ENCODE data around the gene SEMA4B.
"Not testable (repeated sequence)": the region's sequence is repeated elsewhere in the genome, so short reads cannot be mapped to it uniquely, and the experiment has no call there.

SEMA4B gene, protein sequence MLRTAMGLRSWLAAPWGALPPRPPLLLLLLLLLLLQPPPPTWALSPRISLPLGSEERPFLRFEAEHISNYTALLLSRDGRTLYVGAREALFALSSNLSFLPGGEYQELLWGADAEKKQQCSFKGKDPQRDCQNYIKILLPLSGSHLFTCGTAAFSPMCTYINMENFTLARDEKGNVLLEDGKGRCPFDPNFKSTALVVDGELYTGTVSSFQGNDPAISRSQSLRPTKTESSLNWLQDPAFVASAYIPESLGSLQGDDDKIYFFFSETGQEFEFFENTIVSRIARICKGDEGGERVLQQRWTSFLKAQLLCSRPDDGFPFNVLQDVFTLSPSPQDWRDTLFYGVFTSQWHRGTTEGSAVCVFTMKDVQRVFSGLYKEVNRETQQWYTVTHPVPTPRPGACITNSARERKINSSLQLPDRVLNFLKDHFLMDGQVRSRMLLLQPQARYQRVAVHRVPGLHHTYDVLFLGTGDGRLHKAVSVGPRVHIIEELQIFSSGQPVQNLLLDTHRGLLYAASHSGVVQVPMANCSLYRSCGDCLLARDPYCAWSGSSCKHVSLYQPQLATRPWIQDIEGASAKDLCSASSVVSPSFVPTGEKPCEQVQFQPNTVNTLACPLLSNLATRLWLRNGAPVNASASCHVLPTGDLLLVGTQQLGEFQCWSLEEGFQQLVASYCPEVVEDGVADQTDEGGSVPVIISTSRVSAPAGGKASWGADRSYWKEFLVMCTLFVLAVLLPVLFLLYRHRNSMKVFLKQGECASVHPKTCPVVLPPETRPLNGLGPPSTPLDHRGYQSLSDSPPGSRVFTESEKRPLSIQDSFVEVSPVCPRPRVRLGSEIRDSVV

DNA sequence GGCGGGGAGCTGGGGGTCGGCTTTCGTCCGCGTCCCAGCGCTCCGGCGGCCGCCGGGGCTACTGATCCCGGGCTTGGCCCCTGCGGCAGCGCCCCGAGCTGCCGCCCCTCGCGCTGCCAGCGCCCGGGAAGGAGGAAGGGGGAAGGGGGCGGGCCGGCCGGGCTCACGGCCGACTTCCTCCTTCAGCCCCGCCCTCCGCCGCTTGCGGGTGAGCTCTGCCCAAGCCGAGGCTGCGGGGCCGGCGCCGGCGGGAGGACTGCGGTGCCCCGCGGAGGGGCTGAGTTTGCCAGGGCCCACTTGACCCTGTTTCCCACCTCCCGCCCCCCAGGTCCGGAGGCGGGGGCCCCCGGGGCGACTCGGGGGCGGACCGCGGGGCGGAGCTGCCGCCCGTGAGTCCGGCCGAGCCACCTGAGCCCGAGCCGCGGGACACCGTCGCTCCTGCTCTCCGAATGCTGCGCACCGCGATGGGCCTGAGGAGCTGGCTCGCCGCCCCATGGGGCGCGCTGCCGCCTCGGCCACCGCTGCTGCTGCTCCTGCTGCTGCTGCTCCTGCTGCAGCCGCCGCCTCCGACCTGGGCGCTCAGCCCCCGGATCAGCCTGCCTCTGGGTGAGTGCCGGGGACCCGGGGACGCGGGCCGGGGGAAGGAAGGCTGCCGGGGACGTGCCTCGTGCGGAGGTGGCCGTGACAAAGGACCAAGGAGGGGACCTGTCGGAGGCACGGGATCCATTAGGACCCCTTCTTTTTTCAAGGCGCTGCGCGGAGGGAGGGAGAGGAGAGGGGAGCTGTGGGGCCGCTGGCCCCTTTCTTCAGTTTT, at the start of gene SEMA4B:
Gene SEMA4B (plus strand): TSS at position 201 of the 814 bp plus-strand sequence. CDS start 249 bp downstream, at position 450.
- DNase-seq (ENCODE audit: low read depth): peak; percentile 38

DNA sequence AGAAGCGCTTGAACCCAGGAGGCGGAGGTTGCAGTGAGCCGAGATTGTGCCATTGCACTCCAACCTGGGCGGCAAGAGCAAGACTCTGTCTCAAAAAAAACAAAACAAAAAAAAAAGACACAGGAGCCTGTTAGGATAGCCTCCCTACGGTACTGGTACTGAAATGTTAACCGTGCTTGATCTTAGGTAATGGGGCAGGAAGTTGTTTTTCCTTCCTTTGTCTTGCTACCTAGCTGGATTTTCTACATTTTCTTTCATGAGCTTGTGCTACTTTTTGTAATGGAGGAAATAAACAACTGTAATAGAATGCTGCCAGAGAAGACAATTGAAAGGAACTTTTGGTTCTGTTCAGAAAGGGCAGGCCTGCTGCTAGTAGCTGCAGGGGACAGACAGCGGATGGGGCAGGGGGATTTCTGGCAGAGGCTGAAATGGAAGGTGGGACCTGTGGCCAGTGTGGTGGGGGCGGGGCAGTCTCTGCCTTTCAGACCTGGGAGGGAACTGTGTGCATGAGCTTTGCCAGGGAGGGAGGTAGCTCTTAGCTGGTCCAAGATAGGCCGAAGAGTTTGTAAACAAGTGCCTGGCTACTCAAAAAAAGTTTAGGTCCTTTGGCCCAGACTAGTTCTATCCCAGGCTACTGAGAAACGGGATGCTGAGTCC, 49.0 kb upstream of the SEMA4B start:
- no peak for DNase-seq (ENCODE audit: low read depth)

DNA sequence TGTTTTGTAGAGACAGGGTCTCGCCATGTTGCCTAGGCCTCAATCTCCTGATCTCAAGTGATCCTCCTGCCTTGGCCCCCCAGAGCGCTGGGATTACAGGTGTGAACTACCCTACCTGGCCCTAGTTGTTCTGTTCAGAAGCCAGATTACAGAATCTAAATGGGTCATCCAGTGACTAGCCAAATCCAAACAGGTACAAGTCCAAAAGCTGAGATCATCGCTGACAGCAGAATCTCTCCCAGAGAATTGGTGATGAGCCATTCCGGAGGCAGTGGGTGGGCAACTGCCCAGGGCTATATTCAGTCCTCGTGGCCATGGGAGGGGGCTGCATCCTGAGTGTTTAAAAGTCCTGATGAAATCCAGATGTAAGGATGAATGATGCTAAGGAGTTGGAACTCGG, 47.5 kb upstream of the SEMA4B start:
- DNase-seq (ENCODE audit: low read depth): no peak

DNA sequence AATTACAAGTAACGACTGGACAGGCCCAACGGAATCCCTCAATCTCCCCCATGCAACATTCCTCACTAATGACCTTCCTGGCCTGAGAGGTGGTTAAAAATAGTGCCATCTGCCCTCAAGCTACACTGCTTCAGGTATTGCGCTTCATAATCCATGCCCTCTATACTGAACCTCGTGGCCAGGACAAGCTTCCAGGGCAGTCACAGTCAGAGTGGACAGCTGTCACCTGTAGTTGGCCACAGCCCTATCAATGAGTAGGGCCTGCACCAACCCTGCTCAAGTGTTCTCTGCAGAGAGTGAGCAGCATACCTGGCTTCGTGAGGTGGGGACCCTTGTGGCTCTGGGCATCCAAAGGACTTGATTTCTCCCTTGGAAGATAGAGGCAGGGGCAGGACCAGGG, 46.9 kb upstream of the SEMA4B start:
- no peak for DNase-seq (ENCODE audit: low read depth)

DNA sequence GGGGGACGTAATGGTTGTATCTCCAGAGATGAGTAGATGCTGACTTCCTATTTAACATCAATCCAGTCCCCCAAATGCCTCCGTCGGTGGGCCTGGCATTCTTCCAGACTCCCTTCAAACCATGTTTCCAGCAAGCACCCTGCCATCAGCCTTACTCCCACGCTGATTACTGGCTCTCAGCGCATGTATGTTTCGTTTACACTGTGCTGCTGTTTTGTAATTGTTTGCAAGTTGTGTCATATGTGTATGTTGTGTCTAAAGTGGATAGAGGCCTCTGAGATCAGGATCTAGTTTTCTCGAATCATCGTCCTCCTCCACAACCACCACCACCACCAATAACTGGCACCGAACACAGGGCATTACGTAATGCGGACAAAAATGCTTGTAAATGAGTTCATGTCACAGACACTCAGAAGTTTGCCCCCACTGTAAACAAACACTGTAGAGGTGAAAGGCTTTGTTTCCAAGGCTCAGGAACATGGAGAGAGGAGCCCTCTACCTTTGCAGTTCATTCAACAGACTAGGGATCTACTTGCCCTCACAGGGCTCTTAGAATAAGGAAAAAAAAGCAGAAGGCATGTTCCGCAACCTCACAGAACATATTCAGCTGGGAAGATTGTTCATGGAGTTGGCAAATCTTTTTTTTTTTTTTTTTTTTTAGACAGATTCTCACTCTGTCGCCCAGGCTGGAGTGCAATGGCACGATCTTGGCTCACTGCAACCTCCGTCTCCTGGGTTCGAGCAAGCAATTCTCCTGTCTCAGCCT, 46.1 kb upstream of the SEMA4B start:
- no peak for DNase-seq (ENCODE audit: low read depth)

DNA sequence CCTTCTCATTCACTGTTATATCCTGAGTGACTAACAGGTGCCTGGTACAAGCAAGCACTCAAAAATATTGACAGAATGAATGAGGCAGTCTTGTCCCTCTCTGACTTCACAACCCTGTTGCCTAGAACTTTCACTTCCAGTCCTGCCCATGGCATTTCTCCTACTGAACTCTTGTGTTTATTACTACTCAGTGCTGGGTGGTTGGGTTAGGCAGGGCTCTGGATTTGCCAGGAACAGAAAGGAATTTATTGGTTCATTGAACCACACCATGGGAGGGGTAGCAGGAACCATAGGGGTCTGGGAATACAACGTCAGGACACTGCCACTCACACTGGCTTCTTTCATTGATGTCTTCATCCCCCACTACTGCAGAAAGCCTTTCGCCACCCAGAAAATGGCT, 41.9 kb upstream of the SEMA4B start:
- no peak for DNase-seq (ENCODE audit: low read depth)

DNA sequence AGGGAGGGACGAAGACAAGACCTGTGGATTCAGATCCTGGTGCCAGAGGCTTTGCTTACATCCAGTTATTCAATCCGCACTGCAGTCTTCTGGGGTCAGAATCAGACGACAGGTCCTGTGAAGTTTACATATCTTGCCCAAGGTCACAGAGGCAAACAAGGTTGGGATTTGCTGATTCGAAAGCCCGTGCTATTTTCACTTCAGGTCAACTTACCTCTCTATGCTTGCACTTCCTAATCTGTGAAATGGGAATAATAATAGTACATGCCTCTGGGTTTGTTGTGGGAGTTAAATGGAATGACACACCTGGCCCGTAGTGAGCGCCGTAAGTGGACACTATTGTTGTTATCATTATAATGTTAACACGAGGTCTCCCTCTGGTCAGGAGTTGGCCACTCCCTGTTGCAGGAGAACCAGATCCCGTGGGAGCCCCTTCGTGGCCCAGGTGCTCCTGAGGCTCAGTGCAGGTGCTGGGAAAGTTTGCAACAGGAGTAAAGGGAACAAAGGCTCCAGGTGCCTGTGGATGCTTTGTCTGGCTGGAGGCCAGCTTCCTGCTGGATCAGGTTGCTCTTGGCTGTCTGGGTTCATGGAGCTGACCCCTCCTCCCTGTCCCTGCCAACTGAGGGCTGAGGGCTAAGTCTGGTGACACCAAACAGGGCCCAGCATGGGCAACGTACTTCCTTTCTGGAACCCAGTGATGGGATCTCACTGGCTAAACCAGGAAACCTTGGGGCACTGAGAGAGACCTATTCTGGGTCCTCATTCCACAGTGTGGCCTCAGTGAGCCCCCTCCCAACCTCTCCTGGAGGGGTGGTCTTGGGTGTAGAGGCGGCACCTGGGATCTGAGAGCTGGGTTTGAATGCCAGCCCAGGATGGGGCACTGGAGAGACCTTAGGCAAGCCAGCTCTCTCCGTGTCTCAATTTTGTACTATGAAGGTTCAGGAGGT, 40.1 kb upstream of the SEMA4B start:
- DNase-seq (ENCODE audit: low read depth): no peak

DNA sequence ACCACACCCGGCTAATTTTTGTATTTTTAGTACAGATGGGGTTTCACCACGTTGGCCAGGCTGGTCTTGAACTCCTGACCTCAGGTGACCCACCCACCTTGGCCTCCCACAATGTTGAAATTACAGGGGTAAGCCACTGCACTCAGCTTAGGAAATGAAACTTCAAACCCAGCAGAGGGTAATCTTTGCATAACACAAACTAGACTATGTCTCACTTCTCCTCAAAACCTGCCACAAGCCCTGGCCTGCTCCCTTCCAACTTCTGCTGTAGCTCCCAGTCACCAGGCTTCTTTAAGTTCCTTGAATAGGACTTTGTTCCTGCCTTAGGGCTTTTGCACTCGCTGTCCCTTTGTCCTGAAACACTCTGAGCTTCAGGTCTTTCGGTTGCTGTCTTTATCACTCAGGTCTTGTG, 39.2 kb upstream of the SEMA4B start:
- no peak for DNase-seq (ENCODE audit: low read depth)

DNA sequence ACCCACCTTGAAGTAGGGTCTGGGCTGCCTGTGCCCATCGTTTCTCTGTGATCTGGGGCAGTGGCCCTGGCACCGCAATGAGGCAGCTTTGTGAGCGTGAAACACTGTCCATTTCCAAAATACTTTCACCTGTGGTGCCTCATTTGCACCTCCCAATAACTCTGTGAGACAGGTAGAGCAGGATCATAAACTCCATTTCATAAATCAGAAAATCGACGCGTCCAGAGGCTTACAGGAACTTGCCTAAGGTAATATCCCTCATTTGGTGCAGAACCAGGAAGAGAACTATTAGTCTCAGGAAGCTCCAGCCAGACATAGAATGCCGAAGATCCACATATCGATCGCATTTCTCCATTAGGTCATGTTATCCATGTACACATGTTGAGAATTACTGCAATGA, 38.2 kb upstream of the SEMA4B start:
- no peak for DNase-seq (ENCODE audit: low read depth)

DNA sequence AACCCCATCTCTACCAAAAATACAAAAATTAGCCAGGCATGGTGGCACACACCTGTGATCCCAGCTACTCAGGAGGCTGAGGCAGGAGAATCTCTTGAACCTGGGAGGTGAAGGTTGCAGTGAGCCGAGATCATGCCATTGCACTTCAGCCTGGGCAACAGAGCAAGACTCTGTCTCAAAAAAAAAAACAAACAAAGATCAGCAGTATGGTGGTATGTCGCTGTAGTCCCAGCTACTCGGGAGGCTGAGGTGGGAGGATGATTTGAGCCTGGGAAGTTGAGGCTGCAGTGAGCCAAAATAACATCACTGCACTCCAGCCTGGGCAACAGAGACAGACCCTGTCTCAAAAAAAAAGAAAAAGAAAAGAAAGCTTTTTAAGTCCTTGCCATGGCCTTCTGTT, 36.9 kb upstream of the SEMA4B start:
- not testable (repeated sequence) for DNase-seq (ENCODE audit: low read depth)

DNA sequence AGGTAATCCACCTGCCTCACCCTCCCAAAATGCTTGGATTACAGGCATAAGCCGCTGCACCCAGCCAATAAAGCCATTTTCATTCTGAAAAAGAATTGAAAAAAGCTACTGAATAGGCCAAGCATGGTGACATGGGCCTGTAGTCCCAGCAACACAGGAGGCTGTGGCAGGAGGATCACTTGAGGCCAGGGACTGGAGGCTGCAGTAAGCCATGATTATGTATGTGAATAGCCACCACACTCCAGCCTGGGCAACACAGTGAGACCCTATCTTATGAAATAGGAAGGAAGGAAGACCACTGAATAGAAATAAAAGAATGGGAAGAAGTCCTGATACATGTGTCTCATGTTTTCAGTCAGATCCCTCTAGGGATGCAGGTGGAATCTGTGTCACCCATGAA, 36.0 kb upstream of the SEMA4B start:
- DNase-seq (ENCODE audit: low read depth): no peak

DNA sequence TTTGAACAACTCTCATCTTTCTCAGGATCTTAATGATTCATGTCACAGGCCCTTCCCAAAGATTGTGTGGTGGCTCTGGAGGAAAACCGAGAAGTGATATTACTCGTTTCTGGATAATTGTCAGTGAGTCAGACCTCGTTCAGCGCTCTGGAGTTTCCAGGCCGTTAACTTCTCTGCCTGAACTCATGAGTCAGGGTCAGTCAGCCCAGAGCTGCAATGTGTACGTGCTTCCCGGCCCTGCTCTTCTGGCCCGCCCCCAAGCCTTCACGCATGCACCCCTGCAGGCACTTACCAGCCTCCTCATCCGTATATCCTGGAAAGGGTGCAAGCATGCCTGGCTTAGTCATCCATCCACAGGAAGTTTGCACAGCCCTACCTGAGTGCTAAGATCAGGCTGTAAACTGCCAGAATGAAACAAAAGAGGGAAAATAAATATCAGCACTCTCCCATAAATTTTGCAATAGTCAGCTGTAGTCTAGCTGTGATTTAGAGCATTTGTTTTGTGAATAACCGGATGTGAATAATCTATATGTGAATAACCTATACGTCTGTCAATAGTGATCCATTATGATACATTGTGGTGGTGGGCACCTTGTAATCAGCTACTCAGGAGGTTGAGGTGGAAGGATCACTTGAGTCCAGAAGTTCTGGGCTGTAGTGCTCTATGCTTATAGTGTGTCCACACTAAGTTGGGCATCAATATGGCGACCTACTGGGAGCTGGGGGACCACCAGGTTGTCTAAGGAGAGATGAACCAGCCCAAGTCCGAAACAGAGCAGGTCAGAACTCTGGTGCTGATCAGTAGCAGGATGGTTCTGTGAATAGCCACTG, 35.3 kb upstream of the SEMA4B start:
- DNase-seq (ENCODE audit: low read depth): no peak

DNA sequence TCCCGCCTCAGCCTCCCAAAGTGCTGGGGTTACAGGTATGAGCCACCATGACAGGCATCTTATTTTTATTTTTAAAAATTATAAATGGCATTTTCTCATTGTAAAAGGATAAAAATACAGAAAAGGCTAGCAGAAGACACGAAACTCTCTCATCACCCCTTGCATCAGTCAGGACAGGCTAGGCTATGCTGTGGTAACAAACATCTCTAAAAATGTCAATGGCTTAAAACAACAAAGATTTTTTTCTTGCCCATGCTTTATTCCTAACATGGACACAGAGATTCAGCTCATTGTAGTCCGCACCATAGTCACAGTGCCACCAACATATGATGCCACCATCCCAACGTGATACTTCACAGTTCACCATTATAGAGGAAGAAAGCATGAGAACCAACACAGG, 34.0 kb upstream of the SEMA4B start:
- no peak for DNase-seq (ENCODE audit: low read depth)

DNA sequence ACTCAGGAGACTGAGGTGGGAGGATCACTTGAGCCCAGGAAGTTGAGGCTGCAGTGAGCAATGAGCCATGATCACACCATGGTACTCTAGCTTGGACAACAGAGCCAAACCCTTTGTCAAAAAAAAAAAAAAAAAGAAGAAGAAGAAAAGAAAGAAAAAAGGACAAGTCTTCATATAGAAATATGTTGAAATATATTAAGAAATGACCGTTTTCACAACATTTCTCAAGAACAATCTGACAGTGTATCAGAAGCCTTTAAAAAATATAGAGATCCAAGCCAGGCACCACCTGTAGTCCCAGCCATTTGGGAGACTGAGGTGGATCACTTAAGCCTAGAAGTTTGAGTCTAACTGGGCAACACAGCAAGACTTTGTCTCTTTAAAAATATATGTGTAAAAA, 29.5 kb upstream of the SEMA4B start:
- DNase-seq (ENCODE audit: low read depth): no peak

DNA sequence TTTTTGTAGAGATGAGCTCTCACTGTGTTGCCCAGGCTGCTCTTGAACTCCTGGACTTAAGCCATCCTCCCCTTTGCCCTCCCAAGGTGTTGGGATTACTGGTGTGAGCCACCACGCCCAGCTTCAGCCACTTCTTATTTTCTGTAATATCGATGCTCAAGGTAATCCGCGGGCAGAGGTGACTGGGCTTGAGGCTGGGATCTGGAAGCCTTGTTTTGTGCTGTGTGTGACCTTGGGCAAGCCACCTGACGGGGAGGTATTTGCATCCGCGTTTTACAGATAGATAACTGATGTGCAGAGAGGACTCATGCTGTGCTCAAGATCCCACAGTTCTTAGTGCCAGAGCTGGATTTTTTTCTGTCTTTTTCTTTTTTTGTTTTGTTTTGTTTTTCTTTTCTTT, 27.8 kb upstream of the SEMA4B start:
- no peak for DNase-seq (ENCODE audit: low read depth)

DNA sequence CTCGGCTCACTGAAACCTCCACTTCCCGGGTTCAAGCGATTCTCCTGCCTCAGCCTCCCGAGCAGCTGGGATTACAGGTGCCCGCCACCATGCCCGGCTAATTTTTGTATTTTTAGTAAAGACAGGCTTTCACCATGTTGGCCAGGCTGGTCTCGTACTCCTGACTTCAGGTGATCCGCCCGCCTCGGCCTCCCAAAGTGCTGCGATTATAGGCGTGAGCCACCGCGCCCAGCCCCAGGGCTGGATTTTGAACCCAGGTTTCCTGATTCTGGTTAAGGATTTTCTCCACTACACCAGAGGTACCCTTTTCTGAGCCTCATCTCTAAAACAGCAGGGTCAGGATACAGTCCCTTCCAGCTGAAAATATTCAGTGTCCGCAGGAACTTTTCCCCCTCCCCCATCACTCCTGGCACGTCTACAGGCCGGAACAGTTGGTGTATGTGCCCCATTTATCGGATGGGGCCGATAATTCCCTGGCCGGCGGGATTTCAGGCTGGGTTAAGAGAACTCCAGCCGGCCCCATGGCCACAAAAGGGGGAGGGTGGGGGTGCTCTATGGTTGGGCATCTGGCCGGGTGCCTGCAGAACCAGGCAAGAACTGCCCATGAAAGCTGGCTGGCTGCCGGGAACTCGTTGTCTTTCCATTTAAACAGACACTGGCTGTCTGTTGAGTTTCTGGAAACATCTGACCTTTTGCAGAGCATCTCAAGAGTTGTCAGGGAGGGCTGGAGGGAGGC, 26.8 kb upstream of the SEMA4B start:
- DNase-seq (ENCODE audit: low read depth): no peak

DNA sequence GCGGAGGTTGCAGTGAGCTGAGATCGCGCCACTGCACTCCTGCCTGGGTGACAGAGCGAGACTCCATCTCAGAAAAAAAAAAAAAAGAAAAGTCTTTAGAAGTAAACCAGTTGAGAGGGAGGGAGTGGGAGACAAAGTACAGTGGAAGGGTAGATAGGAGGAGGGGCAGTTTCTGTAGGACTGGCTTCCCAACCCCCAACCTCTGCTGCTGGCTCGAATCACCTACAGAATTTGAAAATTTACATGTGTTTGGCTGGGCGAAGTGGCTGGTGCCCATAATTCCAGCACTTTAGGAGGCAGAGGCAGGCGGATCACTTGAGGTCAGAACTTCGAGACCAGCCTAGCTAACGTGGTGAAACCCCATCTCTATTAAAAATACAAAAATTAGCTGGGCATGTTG, 24.1 kb upstream of the SEMA4B start:
- DNase-seq (ENCODE audit: low read depth): no peak

All from stimulated activated CD8-positive, alpha-beta memory T cell treated with anti-CD3 and anti-CD28 coated beads, Interleukin-7, amount 100 ng/mL, for 24 hours (primary cell).